Activated T-helper 2 cell treated with anti-CD3 and anti-CD28 coated beads, Interferon-gamma antibody, Interleukin-2, Interleukin-4, amounts not matched to agents 10 μg/mL and 5 μg/mL and 100 μg/mL, durations not matched to agents 14 hours and 24 hours and 36 hours (primary cell): ENCODE measurements around the gene PTPRG. TPM values are rescaled to one million over a fixed set of nuclear protein-coding genes. Genes with fewer than 3 reads are reported as not detected.

Experiments
- DNase-seq: peaks from one replicate; pipeline ENCODE4 v3.0.0; 2021; ENCODE audit warnings: low spot score
- H3K27ac Mint-ChIP-seq: one replicate; pipeline ENCODE4 v1.8.0; 2021; ENCODE audit warnings: mixed read lengths
- H3K27me3 Mint-ChIP-seq: one replicate; pipeline ENCODE4 v1.8.0; 2021; ENCODE audit warnings: low read depth, mixed read lengths
- H3K36me3 Mint-ChIP-seq: one replicate; pipeline ENCODE4 v1.8.0; 2021; ENCODE audit warnings: low read depth, mixed read lengths
- H3K4me1 Mint-ChIP-seq: one replicate; pipeline ENCODE4 v1.8.0; 2021; ENCODE audit warnings: low read depth, mixed read lengths
- H3K4me3 Mint-ChIP-seq: one replicate; pipeline ENCODE4 v1.8.0; 2021; ENCODE audit warnings: low read depth, mild to moderate bottlenecking, moderate library complexity, mixed read lengths
- H3K9me3 Mint-ChIP-seq: one replicate; pipeline ENCODE4 v1.8.0; 2021; ENCODE audit warnings: mixed read lengths
- intact Hi-C: fragments of 100-400 bp; cut with micrococcal nuclease; formaldehyde crosslinking; loops from one replicate; pipeline ENCODE4 v1.15.1; 2023
- total RNA-seq: library from RNA; stranded (reverse); gene quantifications from 2 replicates; pipeline ENCODE4 v1.2.3, GENCODE V29; 2022

The PTPRG gene
- total RNA-seq, 1 donor from 2014 or later: 5.1 TPM

DNA sequence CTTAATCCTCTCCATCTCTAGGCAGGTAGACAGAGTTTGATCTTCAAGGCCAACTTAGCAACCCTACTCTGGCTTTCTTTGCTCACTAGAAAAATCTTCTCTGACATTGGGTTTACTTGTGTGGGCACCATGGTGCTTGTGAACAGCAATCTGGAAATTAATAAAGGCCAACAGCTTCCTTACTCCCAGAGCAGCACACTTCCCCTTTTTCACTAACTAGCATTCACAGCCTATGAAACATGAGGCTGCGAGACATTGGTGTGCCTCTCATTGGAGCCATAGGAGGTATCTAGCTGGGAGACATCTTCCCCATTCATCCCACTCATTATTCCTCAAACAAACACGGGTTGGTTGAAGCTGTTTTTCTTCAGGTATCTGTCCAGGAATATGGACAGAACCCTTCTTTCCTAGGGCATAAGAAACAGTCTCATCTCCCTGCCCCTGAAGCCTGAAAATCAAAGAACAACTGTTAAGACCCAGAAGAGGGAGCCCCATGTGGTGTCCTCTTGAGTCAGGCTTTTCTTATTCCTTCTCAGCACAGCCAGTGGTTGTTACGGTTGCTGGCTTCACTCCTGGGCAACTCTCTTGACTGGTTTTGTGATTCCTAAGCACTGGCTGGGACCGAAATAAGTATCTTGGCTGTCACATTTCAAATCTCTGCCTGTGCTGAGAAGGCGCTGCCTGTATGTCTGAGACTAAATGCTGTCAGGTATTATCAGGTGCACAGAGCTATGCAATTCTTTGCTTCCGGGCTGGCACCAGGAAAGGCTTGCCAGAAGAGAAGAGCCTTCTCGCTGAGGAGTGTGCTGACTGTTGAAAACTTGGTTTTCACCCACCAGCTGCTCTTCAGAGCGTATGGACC, 617.6 kb downstream of the PTPRG start:
- Mint-ChIP-seq H3K4me1 (no peaks in the 10 kb centered on the region), H3K4me3 (no peak overlapping the region), H3K9me3 (no peaks in the 10 kb centered on the region), H3K27ac (no peak overlapping the region), H3K36me3 (no peaks in the 10 kb centered on the region), H3K27me3 (no peaks in the 10 kb centered on the region)
- intact Hi-C loops: no loop called here
- DNase-seq: no peak

DNA sequence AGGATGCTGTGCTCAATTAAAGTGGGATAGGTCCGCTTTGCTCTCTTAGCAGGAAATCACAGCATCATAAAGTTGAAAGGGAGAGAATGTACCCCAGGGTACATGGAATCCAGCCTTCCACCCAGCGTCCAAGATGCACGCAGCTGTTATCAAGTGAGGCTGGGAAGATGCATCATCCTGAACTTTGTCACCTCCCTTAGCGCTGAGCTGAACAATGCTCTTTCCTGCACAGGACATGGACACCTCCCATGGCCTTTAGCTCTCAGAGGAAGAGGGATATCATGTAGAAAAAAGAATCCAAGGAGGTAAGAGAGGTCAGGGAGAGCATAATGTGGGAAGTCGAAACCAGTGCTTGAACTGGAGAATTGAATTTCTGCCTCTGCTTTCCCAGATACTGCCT, 619.1 kb downstream of the PTPRG start:
- no peaks in the 10 kb centered on the region for H3K27me3 Mint-ChIP-seq
- no peak overlapping the region for H3K4me3 Mint-ChIP-seq
- no peaks in the 10 kb centered on the region for H3K36me3 Mint-ChIP-seq
- no peak overlapping the region for H3K27ac Mint-ChIP-seq
- intact Hi-C loops: loop anchor here (10.0 kb wide), 2 partner anchors 326 to 616 kb away; partner anchors contain the start of gene PTPRG
- no peak for DNase-seq
- no peaks in the 10 kb centered on the region for H3K4me1 Mint-ChIP-seq
- H3K9me3 Mint-ChIP-seq: no peaks in the 10 kb centered on the region

DNA sequence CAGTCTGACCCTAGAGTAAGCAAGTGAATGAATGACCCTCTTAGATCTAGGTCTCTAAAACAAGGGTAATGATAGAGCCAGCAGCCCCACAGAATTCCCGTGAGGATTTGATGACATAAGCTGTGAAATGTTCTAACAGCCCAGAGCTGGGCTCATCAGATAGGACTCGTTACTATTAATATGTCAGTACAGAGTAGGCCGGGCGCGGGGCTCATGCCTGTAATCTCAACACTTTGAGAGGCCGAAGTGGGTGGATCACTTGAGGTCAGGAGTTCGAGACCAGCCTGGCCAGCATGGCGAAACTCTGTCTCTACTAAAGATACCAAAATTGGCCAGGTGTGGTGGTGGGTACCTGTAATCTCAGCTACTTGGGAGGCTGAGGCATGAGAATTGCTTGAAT, 621.7 kb downstream of the PTPRG start:
- intact Hi-C loops: loop anchor here (10.0 kb wide), 2 partner anchors 328 to 618 kb away; partner anchors contain the start of gene PTPRG
- Mint-ChIP-seq H3K9me3 (no peaks in the 10 kb centered on the region), H3K27ac (no peak overlapping the region), H3K4me1 (no peaks in the 10 kb centered on the region), H3K36me3 (no peaks in the 10 kb centered on the region), H3K27me3 (no peaks in the 10 kb centered on the region), H3K4me3 (no peak overlapping the region)
- no peak for DNase-seq

DNA sequence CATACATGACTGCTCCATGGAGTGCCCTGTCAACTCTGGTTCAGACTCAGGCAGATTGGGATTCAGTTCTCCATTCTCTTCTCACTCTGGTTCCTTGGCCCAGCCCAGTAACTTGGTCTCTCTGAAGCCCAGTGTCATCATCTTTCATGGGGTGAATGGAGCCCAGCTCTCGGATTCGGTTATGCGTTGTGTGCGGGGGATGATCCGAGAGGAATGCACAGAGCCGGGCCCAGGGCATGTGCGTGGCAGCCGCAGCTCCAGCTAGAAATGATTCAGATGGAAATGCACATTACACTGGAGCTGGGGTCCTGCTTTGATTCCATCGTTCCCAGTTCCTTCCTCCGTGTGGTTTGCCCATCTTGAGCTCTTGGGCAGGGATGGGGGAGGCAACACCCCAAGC, 622.6 kb downstream of the PTPRG start:
- Mint-ChIP-seq H3K36me3 (no peaks in the 10 kb centered on the region), H3K4me1 (peaks cover 2% of the 10 kb centered on the region), H3K27me3 (no peaks in the 10 kb centered on the region), H3K27ac (no peak overlapping the region), H3K4me3 (no peak overlapping the region), H3K9me3 (no peaks in the 10 kb centered on the region)
- no peak for DNase-seq
- intact Hi-C loops: loop anchor here (10.0 kb wide), 2 partner anchors 329 to 619 kb away; partner anchors contain the start of gene PTPRG

DNA sequence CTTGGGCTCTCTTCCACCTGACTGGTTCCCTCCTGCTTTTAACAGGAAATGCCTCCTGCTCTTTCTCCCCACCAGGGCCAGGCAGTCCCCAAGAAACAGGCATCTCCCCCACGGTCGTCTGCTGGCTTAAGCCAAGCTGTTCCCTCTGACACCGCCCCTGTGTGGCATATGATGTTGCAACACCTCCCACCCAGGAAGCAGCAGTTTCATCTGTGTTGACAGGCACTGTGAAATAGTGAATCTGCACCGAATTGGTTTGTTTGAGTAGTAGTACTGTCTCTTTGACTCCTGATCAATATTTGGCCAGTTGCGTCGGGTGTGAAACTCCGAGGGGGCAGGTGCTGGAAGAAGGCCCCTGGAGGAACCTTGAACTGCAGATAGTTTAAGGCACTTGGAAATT, 623.2 kb downstream of the PTPRG start:
- Mint-ChIP-seq H3K36me3 (no peaks in the 10 kb centered on the region), H3K9me3 (no peaks in the 10 kb centered on the region)

DNA sequence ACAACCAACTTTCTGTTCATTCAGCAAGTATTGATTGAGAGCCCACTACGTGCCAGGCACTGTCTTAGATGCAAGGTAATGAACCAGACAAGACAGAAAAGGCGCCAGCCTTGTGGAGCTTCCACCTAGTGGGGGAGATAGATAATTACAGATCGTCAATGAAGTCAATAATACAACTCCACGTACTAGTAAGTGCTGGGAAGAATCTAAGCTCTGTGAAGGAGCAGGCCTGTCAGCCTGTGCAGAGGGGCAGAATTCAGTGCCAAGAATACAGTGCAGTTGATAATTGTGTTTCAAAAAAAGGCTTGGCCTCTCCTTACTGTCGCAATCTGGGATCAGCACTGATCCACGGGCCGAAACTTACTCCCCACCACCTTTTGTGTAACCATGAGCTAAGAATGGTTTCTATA, 625.7 kb downstream of the PTPRG start:
- H3K36me3 Mint-ChIP-seq: no peaks in the 10 kb centered on the region
- no peaks in the 10 kb centered on the region for H3K27me3 Mint-ChIP-seq
- H3K4me1 Mint-ChIP-seq: peaks cover 2% of the 10 kb centered on the region
- H3K27ac Mint-ChIP-seq: no peak overlapping the region
- intact Hi-C loops: loop anchor here (10.0 kb wide), 2 partner anchors 332 to 622 kb away; partner anchors contain the start of gene PTPRG
- H3K9me3 Mint-ChIP-seq: no peaks in the 10 kb centered on the region
- H3K4me3 Mint-ChIP-seq: no peak overlapping the region
- no peak for DNase-seq

More for the DNA sequence above, 623.2 kb downstream of the PTPRG start:
- intact Hi-C loops: loop anchor here (10.0 kb wide), 2 partner anchors 330 to 620 kb away; partner anchors contain the start of gene PTPRG
- Mint-ChIP-seq H3K27ac (no peak overlapping the region), H3K4me3 (no peak overlapping the region), H3K27me3 (no peaks in the 10 kb centered on the region), H3K4me1 (peaks cover 2% of the 10 kb centered on the region)
- DNase-seq: no peak

DNA sequence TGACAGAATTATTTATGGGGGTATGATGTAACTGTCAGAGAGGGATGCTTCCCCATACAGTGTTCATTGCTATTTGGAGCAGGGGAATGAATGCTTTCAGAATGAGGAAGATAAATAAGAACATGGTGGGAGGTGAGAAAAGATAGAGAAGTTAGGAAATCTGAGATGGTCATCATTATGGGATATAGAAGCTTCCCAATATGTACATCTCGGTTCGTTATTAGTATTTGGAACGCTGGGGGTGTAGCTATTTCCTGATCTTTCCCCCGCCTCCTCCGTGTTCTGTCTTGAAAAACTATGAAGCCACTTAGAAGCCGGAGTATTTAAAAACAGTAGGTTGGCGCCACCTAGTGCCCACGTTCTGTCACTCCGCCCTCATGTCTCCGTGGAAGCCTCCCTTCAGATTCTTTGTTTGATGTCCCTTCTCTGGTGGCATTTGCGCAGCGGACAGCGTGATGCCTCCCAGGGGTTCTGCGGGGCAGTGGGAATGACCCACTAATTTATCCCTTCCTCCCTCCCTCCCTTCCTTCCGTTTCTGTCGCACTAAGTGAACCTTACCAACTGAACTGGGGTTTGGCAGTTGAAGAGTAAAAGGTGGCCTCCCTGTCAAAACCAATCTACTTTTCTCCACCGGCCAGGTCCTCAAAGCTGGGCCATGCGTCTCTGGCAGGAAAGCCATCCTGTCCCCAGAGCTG, 627.5 kb downstream of the PTPRG start:
- Mint-ChIP-seq H3K27me3 (no peaks in the 10 kb centered on the region), H3K4me1 (peaks cover 2% of the 10 kb centered on the region), H3K36me3 (no peaks in the 10 kb centered on the region), H3K9me3 (no peaks in the 10 kb centered on the region), H3K4me3 (peak overlapping the region; percentile 24), H3K27ac (no peak overlapping the region)
- DNase-seq: peak; percentile 35
- intact Hi-C loops: loop anchor here (10.0 kb wide), 2 partner anchors 334 to 624 kb away; partner anchors contain the start of gene PTPRG

DNA sequence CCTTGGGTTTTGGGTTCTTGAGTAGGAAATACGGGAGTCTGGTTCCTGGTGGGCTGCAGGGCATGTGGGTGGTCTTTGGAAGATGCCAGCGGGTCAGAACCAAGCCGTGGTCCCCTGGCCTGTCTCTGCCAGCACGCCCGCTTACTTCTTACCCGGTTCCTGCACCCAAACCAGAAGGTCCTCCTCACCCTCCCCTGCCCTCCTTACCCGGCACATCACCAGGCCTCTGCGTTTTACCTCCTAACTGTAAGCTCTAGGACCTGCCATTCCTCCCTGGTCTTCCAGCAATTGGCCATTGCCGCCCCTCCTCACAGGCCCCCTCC, 628.0 kb downstream of the PTPRG start:
- Mint-ChIP-seq H3K4me1 (peaks cover 2% of the 10 kb centered on the region), H3K9me3 (no peaks in the 10 kb centered on the region), H3K4me3 (no peak overlapping the region), H3K27me3 (no peaks in the 10 kb centered on the region), H3K36me3 (no peaks in the 10 kb centered on the region), H3K27ac (no peak overlapping the region)
- intact Hi-C loops: loop anchor here (10.0 kb wide), 2 partner anchors 335 to 625 kb away; partner anchors contain the start of gene PTPRG
- DNase-seq: no peak

DNA sequence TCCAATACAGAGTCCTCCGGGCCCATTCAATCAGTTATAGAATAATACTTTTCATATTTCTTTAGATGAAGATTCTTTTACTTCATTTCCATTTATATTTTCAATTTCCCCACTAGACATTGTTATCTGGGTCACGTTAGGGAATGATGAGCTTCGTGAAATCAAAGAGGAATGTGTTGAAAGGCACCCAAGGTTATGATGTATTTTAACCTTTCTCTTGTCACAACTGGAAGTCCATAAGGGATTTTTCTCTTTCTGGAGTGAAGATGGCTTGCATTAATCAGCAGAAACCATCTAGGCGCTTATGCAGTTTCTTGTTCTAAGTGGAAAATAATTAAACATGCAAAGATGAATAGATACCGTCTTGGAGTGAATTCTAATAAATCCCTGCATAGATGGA, 631.5 kb downstream of the PTPRG start:
- H3K27me3 Mint-ChIP-seq: no peaks in the 10 kb centered on the region
- intact Hi-C loops: no loop called here

DNA sequence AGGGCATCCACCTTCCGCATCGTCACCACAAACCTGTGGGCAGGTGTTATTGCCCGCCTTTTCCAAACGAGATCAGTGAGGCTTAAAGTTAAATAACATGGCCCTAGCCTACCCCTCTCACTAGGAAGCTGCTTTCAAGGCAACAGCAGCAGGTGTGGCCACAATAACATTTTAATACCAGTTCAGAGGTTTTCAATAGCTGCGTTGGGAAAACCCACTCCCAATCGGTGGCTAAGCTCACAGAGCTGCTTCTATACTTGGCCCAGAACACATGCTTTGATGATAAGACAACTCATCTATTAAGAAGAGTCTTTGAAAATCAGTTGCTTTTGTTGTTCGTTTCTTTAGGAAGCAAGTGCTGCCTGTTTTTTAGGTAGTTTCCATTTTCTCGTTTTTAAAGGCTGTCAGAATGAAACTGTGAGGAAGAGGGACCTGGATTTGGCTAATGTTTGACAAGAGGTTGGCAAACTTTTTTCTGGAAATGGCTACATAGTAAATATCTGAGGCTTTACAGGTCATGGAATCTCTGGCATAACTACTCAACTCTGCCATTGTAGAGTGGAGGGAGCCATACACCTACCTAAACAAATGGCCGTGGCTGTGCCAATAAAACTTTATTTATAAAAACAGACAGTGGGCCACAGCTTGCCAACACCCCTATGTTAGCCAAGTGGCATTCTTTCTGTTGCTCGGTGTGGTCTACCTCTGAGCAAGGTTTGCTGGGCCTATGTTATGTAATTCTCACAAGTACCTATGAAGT, 632.4 kb downstream of the PTPRG start:
- no peaks in the 10 kb centered on the region for H3K27me3 Mint-ChIP-seq
- intact Hi-C loops: no loop called here
- H3K9me3 Mint-ChIP-seq: no peaks in the 10 kb centered on the region
- H3K4me1 Mint-ChIP-seq: peaks cover under 1% of the 10 kb centered on the region
- H3K36me3 Mint-ChIP-seq: no peaks in the 10 kb centered on the region
- no peak overlapping the region for H3K27ac Mint-ChIP-seq
- H3K4me3 Mint-ChIP-seq: no peak overlapping the region
- DNase-seq: no peak

More for the DNA sequence above, 631.5 kb downstream of the PTPRG start:
- Mint-ChIP-seq H3K27ac (no peak overlapping the region), H3K9me3 (no peaks in the 10 kb centered on the region), H3K4me3 (no peak overlapping the region), H3K36me3 (no peaks in the 10 kb centered on the region), H3K4me1 (peaks cover 2% of the 10 kb centered on the region)
- DNase-seq: no peak

DNA sequence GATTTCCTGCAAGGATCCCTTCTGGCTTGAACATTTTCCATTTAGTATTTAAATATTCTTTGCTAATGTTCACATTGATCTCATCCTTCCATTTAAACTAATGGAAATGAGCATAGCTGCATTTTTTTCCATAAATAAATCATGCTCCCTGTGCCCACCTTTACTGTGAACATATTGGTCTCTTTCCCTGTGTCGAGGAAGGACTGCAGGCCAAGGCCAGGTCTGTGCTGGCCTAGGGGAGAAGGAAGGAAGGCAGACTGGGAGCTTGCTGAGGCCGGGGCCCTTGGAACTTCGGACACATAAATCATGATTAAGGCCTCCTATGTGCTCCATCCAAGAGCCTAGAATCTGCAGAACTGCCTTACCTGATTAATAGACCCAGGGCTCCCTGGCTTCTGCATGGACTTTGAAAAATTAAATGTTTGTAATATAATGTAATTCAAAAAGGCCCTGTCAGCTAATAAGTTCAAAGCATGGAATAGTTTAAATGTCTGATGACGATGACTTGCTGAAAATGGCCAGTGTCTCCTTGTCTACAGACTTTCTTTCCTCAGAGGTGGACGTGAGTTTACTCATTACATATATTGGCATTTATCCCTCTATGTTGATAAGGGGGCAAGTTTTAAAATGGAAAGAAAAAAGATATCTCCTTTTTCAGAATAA, 636.1 kb downstream of the PTPRG start:
- Mint-ChIP-seq H3K9me3 (no peaks in the 10 kb centered on the region), H3K36me3 (no peaks in the 10 kb centered on the region), H3K4me1 (no peaks in the 10 kb centered on the region), H3K27me3 (no peaks in the 10 kb centered on the region), H3K27ac (no peak overlapping the region), H3K4me3 (no peak overlapping the region)
- intact Hi-C loops: no loop called here
- no peak for DNase-seq

DNA sequence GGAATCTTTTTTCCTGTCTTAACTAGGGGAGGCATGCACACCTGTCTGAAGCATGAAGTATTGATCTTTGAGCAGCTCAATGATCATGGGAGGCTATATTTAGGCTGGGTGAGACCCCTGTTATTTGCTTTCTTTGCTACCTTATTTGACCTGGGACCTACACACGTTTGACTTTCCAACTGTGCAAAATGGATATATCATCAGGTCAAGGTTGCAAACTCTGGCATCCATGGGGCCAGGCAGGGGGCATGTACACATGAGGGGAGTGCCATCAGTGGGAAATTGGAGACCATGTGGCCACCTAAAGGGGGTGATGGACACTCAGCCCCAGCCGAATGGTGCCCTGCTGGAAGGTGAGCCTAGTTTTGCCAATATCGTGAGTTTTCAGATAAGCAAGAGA, 637.8 kb downstream of the PTPRG start:
- H3K27ac Mint-ChIP-seq: no peak overlapping the region

More for the DNA sequence above, 637.8 kb downstream of the PTPRG start:
- no peaks in the 10 kb centered on the region for H3K36me3 Mint-ChIP-seq
- H3K4me1 Mint-ChIP-seq: no peaks in the 10 kb centered on the region
- intact Hi-C loops: no loop called here
- no peaks in the 10 kb centered on the region for H3K9me3 Mint-ChIP-seq
- no peak overlapping the region for H3K4me3 Mint-ChIP-seq
- no peak for DNase-seq
- no peaks in the 10 kb centered on the region for H3K27me3 Mint-ChIP-seq
